ENCODE results near the gene S1PR5.

The S1PR5 gene

GRCh38 chr19:10467104-10467706 is 50.0 kb downstream of the S1PR5 start:
- DNase-seq (ENCODE audit: low read depth in 2 of 2), result no peak

GRCh38 chr19:10464456-10464855 is 52.8 kb downstream of the S1PR5 start:
- DNase-seq (ENCODE audit: low read depth in 2 of 2), result no peak

Data from activated CD8-positive, alpha-beta memory T cell treated with anti-CD3 and anti-CD28 coated beads for 4 hours (primary cell).